GM19238 (cell line): Measurements from ENCODE around the gene CDO1.
"Not testable (repeated sequence)": the region's sequence is repeated elsewhere in the genome, so short reads cannot be mapped to it uniquely, and the experiment has no call there.

ENCODE experiments used
- DNase-seq: peaks from one replicate; pipeline ENCODE4 v3.0.0; 2011; ENCODE audit warnings: low spot score; ENCODE audit not compliant: insufficient read length

CDO1 gene

DNA sequence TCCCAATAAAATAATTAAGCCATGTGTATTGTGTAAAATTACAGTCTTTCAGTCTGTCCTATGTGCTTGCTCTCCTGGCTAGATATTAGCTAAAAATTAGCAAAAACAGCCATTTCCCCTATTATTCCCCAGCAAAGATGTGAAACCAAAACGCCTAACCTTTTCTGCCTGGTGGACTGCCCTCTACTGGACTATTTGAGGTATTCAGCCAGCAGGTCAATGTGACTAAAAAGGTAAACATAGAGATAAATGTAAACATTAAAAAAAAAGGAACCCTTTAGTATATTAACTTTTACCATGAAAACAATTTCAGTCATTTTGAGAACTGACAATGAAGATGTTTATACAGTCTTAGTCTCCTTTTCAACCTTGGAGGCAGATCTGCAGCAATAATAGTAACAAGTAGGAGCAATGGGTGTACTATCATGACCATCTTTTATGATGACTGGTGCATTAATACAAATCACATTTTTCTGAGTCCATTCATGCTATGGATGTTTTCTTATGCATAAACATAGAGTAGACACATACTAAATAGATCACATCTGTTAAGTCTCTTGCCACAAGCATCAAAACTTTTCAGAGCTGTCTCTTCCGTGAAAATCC is 14.8 kb upstream of the CDO1 start:
- no peak for DNase-seq

DNA sequence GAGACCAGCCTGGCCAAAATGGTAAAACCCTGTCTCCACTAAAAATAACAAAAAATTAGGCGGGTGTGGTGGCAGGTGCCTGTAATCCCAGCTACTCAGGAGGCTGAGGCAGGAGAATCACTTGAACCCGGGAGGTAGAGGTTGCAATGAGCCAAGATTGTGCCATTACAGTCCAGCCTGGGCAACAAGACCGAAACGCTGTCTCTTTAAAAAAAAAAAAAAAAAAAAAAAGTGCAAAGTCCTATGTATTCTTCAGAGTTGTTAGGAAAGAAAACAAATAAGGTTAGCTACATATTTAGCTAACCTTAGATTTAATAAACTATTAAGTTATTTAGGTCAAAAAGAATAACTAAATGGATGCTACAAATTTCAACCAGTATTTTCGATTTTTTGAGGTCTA is 13.5 kb upstream of the CDO1 start:
- no peak for DNase-seq

GRCh38 chr5:115825948-115826347 is 9.5 kb upstream of the CDO1 start:
- DNase-seq = no peak

DNA sequence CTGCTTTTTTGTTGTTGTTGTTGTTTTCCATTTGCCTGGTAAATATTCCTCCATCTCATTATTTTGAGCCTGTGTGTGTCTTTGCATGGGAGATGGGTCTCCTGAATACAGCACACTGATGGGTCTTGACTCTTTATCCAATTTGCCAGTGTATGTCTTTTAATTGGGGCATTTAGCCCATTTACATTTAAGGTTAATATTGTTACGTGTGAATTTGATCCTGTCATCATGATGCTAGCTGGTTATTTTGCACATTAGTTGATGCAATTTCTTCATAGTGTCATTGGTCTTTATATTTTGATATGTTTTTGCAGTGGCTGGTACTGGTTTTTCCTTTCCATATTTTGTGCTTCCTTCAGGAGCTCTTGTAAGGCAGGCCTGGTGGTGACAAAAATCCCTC is 8.5 kb upstream of the CDO1 start:
- DNase-seq = not testable (repeated sequence)

DNA sequence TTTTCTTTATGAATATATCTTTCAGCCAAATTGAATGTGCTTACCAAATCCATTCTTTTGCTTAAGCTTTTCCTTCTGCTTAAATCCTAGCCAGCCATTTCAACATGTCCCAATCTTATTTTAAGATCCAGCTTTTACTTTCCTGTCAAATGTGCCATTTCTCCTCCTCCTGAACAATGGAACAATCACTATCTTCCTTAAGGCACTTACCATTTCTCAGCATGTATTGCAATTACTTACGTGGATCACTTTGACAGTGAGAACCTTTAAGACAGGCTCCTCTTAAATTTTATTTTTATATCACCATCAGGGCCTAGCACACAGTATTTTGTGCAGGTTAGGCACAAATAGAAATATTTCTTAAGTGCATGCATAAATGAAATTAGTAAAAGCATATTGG is 4.4 kb upstream of the CDO1 start:
- no peak for DNase-seq

- no peak for DNase-seq
These were observed 2.4 kb upstream of the CDO1 start for GRCh38 chr5:115818821-115819220.

GRCh38 chr5:115817386-115817785 is 927 bp upstream of the CDO1 start:
- no peak for DNase-seq

- DNase-seq = no peak
These were observed 700 bp downstream of the CDO1 start for GRCh38 chr5:115815693-115816225.

- no peak for DNase-seq
These were observed 1.3 kb downstream of the CDO1 start for GRCh38 chr5:115815006-115815692.

DNA sequence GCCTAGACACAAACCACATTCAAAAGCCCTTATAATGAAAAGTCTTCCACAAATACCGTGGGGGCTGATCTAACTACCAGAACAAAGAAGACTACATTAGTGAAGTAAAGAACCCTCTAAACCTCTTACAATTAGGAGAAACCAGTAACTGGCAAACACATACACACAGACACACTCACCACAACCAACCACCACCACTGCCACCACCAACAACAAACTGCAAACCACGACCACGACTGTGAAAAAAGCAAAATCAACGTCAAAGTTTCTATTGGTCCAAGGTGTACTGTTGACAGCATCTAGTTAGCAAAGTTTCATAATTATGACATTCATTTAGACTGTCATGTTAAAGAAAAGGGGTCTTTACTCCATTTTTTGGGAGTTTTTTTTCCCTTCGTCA is 2.7 kb downstream of the CDO1 start:
- DNase-seq = no peak

DNA sequence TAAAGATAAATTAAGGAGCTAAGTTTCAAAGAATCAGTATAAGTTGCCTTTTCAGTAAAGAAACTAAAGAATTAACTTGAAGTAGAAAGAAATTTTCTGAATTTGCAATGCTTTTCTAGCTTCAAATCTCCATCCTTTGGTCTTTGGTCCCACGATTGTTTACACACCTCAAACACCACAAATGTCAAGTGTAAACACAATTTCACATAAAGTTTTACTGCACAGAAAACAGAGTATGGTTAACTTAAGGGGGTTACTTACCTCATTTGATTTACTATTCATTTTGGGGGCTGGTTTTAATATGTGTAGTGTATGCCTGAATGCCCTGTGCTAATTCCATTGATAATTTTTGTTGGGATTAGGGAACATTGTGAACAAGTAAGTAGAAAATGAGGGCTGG is 4.1 kb downstream of the CDO1 start:
- DNase-seq = no peak

DNA sequence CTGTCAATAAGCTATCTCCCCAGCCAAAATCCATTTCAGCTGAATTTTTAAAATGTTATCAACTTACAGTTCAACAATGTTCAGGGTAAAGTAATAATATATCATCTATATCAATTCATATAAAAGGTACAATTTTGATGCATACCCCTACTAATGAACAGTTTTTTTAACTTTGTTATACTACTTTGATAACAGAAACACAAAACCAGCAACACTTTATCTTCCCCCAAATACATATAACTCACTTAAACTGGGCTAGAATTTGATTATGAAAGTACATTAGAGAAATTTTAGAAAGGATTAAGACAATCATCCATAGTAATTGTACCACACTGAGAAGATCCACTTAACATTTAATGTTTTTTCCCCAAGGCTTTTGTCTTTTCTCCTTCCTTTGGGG is 5.1 kb downstream of the CDO1 start:
- no peak for DNase-seq

- DNase-seq = no peak
These were observed 5.7 kb downstream of the CDO1 start for GRCh38 chr5:115810761-115811160.

DNA sequence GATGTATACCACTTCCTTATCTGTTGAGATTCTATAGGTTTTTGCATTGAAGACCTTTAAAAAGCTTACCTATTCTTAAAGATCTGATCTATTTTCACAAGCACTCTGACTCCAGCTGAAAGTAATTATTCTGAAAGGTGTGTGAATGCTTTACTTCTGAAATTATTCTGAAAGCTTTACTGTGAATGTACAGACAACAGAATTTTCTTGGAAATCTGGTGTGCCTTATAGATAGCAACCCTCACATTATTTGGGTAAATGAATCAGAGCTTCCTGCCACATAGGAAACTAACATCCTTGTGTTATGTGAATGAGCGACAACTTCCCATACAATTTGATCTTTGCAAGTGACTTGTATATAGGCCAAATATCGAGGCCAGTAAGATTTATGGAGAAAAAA is 6.5 kb downstream of the CDO1 start:
- no peak for DNase-seq

DNA sequence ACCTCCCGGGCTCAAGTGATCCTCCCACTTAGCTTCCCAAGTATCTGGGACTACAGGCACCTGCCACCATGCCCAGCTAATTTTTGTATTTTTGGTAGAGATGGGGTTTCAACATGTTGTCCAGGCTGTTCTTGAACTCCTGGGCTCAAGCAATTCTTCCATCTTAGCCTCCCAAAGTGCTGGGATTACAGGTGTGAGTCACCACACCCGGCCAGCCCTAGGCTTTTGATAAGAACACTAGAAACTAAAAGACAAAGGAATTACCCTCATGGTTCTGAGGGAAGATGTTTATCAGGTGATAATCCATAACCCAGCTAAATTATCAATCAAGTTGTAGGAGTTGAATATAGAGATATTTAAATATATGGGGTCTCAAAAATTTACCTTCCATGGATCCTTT is 8.4 kb downstream of the CDO1 start:
- not testable (repeated sequence) for DNase-seq

DNA sequence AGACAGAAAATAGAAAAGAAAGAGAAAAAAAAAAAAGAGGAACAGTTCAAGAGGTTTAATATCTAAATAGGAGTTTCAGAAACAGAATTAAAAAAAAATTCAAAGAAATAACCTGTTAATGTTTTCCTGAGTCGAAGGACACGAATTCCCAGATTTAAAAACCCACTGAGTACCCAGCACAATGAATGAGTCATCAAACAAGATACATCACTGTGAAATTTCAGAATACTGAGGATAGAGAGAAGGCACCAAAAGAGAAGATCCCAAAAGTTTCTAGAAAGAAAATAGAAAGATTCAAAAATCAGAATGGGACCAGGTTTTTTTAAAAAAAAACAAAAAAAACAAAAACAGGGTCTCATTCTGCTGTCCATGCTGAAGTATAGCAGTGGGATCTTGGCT is 8.8 kb downstream of the CDO1 start:
- no peak for DNase-seq

- DNase-seq = no peak
These were observed 9.3 kb downstream of the CDO1 start for GRCh38 chr5:115806986-115807653.

GRCh38 chr5:115801984-115802383 is 14.5 kb downstream of the CDO1 start:
- no peak for DNase-seq

- DNase-seq = no peak
These were observed 15.3 kb downstream of the CDO1 start for GRCh38 chr5:115801152-115801551.

DNA sequence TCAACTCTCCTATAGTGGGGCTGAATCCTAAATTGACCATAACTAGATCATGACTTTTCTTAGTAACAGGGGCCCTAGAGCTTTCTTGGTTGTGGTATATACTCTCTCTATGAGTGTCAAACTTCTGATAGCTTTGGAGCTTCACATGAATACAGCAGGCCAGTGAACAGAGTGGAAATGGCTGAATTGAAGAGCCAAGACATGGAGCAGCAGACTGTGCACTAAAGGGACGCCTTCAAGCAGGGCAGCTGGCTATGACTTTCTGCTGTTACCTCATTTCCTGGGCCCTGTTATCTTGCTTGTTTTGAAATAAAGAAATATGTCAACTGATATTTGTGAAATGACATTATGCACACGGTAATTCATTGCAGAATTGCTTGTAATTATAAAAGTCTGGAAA is 16.4 kb downstream of the CDO1 start:
- DNase-seq = no peak

- DNase-seq = no peak
These were observed 18.2 kb downstream of the CDO1 start for GRCh38 chr5:115798252-115798651.

DNA sequence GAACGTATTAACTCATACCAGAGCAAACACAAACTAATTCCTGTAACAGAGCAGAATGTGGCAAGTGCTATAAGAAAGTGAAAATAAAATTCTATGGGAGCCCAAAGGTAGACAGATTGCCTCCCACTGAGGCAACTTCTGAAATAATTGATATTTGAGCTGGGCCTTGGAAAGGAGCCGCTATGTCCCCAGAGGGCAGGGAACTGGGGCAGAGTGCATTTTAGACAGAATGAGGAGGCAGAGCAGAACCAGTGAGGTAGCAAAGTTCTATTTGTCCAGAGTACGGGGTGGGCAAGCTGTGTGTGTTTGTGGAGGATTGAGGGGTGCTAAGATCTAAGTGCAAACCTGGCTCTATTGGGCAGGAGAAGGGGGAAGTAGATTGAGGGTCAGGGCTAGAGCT is 19.8 kb downstream of the CDO1 start:
- DNase-seq = no peak

- no peak for DNase-seq
These were observed 20.8 kb downstream of the CDO1 start for GRCh38 chr5:115795700-115796099.
